AG10803 (cell line): ENCODE data around the gene LRWD1.
A peak's percentile ranks its signal among the peaks of the same experiment; 100 is the strongest.

Experiments used
- DNase-seq: peaks from one replicate; pipeline ENCODE4 v3.0.0; 2010; ENCODE audit warnings: low read depth
- H3K4me3 ChIP-seq: 2 replicates; pipeline ENCODE4 v1.5.1; 2011; ENCODE audit warnings: mild to moderate bottlenecking, low read length, control low read depth
- CTCF ChIP-seq: conservative IDR thresholded peaks from 2 replicates; pipeline ENCODE4 v1.5.1; 2011; ENCODE audit warnings: mild to moderate bottlenecking, low read length, control low read depth, inconsistent platforms

LRWD1 gene

DNA sequence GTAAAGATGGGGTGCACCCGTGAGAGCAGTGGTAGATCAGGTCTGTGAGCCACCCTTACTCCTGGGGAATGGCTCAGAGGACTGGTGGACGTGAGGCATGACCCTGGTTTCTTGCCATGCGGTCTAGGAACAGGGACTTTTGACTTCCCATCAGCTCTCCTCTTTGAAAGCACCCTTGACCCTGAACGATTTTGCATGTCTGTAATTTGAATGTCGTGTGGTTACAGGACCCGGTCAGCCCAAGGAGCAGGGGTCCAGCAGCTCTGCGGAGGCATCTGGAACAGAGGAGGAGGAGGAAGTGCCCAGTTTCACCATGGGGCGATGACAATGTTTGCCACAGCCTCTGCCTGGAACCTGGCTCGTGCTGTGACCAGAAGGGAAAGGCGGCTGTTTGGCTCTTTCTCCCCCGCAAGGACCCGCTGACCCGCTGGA lies 40.0 kb upstream of the LRWD1 start:
- DNase-seq, result no peak
- H3K4me3 ChIP-seq, result no peak overlapping the region
- TF ChIP-seq CTCF, result no peak

DNA sequence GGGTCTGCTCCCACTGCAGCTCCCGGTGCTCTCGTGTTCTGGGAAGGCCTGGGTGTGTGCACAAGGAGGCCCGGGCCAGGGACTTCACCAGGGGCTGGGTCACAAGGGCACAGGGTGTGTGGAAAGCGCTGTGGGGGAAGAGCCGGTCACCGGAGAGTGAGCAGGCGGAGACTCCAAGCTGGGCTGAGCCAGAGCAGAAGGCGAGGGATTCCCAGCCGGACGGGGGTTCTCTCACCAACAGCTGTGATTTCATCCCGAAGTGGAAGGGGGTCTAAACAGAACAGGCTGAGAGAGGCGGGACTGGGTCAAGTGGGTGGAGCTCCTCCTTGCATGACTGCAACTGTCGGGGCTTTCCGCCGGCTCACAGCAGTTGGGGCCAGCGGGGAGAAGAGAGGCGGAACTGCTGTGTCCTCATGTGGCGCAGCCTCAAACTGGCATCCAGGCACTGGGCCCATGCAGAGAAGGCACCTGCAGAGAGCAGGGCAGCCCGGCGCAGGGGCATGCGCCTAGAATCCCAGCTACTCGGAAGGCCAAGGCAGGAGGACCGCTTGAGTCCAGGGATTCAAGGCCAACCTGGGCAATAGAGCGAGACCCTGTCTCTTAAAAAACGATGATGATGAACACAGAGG lies 39.0 kb upstream of the LRWD1 start:
- DNase-seq, result no peak
- TF ChIP-seq CTCF, result no peak
- no peak overlapping the region for H3K4me3 ChIP-seq

- no peak overlapping the region for H3K4me3 ChIP-seq
- TF ChIP-seq CTCF, result no peak
Measured at GRCh38 chr7:102426268-102427018, 38.3 kb upstream of the LRWD1 start.

GRCh38 chr7:102427019-102427405 lies 37.8 kb upstream of the LRWD1 start:
- no peak overlapping the region for H3K4me3 ChIP-seq
- no peak for DNase-seq
- no peak for TF ChIP-seq CTCF

More at GRCh38 chr7:102426268-102427018, 38.3 kb upstream of the LRWD1 start:
- no peak for DNase-seq

GRCh38 chr7:102429141-102429899 lies 35.5 kb upstream of the LRWD1 start:
- DNase-seq, result no peak
- TF ChIP-seq CTCF, result no peak
- H3K4me3 ChIP-seq, result no peak overlapping the region

DNA sequence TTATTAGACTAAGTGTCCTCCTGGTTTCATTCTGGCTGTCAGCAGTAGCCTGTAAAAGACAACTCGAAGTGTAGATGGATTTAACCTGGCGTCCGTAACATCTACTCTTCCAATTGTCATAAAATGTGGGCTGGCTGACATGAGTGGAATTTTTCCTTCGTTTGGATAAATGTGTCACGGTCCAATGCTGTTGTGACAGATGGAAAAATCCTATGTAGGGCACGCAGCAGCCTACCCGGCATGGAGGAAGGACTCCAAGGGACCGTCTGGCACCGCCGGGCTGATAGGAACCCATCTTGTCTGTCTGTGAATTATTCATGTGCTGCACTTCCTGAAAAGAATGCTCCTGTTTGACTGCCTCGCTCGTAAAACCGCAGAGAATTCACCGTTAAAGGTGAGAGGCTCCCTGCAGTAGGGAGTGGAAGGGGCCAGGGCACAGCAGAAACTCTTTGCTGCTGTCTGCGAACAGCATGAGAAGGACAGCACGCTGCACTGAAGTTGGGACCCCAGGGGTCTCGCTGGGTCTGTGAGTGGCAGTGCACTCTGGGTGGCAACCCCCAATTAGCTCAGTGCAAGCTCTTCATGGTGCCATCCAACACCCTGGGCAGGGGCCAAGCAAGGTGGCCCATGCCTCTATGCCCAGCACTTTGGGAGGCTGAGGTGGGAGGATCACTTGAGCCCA lies 33.0 kb upstream of the LRWD1 start:
- H3K4me3 ChIP-seq, result no peak overlapping the region
- no peak for TF ChIP-seq CTCF
- DNase-seq, result peak; percentile 6
